ENCODE data around the gene OR51B5.
"Not testable (repeated sequence)": the region's sequence is repeated elsewhere in the genome, so short reads cannot be mapped to it uniquely, and the experiment has no call there.

OR51B5 gene

DNA sequence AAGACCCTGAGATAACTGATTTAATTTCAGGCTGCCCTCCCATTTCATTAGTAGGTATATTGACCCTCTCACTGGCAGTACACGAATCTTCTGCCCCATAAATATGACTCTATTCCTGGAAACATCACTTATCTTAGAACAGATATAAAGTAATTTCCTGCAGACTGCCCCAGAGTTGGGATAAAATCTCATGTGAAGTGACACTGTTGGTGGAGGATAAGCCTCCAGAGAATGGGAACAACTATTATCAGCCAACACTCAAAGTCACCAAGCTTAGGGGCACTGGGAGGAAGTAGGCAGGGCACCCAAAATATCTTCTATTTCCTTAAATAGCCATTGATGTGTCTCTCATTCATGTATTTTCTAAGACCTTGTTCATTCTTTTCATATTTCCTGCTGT, 8.2 kb downstream of the OR51B5 start:
- no peak for DNase-seq (ENCODE audit: low read depth)
- no peak overlapping the region for H3K4me3 ChIP-seq (ENCODE audit: control insufficient read depth, low read depth, low read length)
- TF ChIP-seq, protein P1, sequence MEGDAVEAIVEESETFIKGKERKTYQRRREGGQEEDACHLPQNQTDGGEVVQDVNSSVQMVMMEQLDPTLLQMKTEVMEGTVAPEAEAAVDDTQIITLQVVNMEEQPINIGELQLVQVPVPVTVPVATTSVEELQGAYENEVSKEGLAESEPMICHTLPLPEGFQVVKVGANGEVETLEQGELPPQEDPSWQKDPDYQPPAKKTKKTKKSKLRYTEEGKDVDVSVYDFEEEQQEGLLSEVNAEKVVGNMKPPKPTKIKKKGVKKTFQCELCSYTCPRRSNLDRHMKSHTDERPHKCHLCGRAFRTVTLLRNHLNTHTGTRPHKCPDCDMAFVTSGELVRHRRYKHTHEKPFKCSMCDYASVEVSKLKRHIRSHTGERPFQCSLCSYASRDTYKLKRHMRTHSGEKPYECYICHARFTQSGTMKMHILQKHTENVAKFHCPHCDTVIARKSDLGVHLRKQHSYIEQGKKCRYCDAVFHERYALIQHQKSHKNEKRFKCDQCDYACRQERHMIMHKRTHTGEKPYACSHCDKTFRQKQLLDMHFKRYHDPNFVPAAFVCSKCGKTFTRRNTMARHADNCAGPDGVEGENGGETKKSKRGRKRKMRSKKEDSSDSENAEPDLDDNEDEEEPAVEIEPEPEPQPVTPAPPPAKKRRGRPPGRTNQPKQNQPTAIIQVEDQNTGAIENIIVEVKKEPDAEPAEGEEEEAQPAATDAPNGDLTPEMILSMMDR (conservative IDR thresholded peaks at IDR 0.05; ENCODE audit: control insufficient read depth, insufficient read depth, low read depth, low read length) = no peak

DNA sequence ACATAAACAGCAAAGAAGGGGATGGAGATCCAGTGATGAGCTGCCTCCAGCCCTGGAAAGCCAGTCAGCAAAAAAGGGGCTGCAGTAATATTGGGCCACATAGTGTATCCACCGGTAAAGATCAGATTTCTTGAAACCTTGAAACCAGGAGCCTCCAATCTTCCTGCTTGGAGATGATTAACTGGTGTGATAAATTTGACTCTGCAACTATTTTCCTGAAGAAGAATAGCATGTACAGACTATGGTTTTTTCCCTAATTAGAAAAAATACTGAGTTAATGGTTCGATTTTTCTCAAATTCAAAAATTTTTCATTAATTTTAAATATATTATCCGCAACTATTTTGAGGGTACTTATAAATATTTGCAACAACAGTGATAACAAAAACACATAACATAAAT, 19.1 kb downstream of the OR51B5 start, which contains the start of gene OR51B2:
TSS of gene OR51B2 (minus strand) at position 101 of the 400 bp plus-strand sequence. CDS start at position 101, 0 bp downstream.
- no peak for DNase-seq (ENCODE audit: low read depth)
- TF ChIP-seq, protein P1 (conservative IDR thresholded peaks at IDR 0.05; ENCODE audit: control insufficient read depth, insufficient read depth, low read depth, low read length) = no peak
- H3K4me3 ChIP-seq (ENCODE audit: control insufficient read depth, low read depth, low read length) = no peak within 1 kb of the TSS

DNA sequence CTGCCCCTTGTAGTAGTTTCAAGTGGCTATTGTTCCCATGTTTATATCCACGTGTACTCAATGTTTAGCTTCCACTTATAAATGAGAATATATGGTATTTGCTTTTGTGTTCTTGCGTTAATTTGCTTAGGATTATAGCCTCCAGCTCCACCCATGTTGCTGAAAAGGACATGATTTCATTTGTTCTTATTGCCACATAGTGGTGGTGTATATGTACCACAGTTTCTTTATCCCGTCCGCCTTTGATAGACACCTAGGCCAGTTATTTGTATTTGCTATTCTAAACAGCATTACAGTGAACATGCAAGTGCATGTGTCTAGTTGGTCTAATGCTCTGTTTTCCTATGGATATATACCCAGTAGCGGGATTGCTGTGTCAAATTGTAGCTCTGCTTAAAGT, 26.0 kb downstream of the OR51B5 start:
- TF ChIP-seq, protein P1 (conservative IDR thresholded peaks at IDR 0.05; ENCODE audit: control insufficient read depth, insufficient read depth, low read depth, low read length) = no peak
- no peak overlapping the region for H3K4me3 ChIP-seq (ENCODE audit: control insufficient read depth, low read depth, low read length)
- no peak for DNase-seq (ENCODE audit: low read depth)

DNA sequence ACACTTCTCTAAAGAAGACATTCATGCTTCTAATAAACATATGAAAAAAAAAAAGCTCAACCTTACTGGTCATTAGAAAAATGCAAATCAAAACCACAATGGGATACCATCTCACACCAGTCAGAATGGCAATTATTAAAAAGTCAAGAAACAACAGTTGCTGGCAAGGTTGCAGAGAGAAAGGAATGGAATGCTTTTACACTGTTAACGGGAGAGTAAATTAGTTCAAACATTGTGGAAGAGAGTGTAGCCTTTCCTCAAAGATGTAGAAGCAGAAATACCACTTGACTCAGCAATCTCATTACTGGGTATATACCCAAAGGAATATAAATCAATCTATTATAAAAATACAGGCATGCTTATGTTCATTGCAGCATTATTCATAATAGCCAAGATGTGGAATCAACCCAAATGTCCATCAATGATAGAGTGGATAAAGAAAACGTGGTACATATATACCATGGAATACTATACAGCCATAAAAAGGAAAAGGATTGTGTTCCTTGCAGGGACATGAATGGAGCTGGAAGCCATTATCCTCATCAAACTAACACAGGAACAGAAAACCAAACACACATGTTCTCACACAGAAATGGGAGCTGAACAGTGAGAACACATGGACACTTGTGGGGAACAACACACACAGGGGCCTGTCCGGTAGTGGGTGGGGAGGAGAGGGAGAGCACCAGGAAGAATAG, 29.8 kb downstream of the OR51B5 start:
- not testable (repeated sequence) for DNase-seq (ENCODE audit: low read depth)

DNA sequence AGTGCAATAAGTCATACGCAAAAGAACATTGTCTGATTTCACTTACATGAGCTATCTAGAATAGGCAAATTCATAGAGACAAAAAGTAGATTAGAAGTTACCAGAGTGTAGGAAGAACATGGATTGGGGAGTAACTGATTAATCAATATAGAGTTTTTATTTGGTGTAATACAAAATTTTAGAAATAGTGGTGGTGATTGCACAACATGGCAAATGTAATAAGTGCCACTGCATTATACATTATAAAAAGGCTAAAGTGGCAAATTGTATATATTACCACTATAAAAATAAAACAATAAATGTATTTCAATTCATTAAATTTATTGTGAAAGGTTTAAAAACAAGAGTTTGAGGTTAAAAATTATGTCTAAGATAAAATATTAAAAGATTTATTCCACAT, 32.9 kb downstream of the OR51B5 start:
- no peak overlapping the region for H3K4me3 ChIP-seq (ENCODE audit: control insufficient read depth, low read depth, low read length)
- DNase-seq (ENCODE audit: low read depth) = no peak
- TF ChIP-seq, protein P1 (conservative IDR thresholded peaks at IDR 0.05; ENCODE audit: control insufficient read depth, insufficient read depth, low read depth, low read length) = no peak

More for the DNA sequence above, 29.8 kb downstream of the OR51B5 start:
- H3K4me3 ChIP-seq (ENCODE audit: control insufficient read depth, low read depth, low read length) = not testable (repeated sequence)

DNA sequence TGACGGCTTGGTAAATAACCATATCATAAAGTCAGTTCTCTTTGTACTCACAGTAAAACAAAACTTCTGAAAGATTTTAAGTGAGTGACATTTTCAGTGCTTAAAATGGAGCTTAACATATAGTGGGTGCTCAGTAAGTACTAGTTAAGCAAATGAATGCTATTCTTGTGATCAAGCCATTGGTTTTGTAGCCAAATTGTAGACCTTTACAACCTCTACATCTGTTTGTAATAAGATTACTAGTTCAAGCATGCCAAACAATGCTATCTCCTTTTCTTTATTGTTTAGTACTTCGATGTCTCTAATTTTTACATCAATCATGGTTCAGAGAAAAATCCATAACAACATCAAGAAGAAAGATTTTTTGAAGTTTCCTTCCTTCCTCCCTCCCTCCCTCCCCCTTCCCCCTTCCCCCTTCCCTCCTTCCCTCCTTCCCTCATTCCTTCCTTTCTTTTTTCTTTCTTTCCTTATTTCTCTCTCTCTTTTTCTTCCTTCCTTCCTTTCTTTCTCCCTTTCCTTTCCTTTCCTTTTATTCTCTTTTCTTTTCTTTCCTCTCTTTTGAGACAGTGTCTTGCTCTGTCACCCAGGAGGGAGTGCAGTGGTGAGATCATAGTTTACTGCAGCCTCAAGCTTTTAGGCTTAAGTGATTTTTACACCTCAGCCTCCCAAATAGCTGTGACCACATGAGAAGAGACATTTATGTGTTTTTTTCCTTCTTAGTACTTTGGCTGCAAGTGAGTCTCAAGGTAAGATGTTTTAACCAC, 35.9 kb downstream of the OR51B5 start:
- H3K4me3 ChIP-seq (ENCODE audit: control insufficient read depth, low read depth, low read length) = no peak overlapping the region
- DNase-seq (ENCODE audit: low read depth) = no peak
- TF ChIP-seq, protein P1 (conservative IDR thresholded peaks at IDR 0.05; ENCODE audit: control insufficient read depth, insufficient read depth, low read depth, low read length) = no peak

DNA sequence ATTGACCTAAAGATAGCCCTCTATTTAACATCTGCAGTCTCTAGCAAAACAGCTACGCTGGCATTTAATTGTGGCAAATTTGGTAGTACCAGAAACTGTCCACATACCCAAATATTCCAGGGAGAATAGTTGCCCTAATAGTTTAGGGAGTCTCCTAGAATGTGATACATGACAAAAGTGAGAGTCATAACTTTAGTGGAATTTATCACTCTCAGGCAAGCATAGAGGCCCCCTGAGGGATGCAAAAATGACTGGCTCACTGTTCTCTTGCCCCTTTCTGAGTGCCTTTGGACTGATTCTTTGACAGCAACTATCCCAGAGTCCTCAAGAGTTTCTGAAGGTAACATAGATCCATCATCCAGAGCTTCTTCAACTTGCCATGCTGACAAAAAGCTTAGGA, 39.3 kb downstream of the OR51B5 start:
- TF ChIP-seq, protein P1 (conservative IDR thresholded peaks at IDR 0.05; ENCODE audit: control insufficient read depth, insufficient read depth, low read depth, low read length) = no peak
- H3K4me3 ChIP-seq (ENCODE audit: control insufficient read depth, low read depth, low read length) = no peak overlapping the region
- no peak for DNase-seq (ENCODE audit: low read depth)
